ENCODE results near the gene CDC42BPB. TPM values are rescaled to one million over a fixed set of nuclear protein-coding genes. Genes with fewer than 3 reads are reported as not detected.

The CDC42BPB gene
- total RNA-seq, 1 donor from 2014 or later = 55.0 TPM

DNA sequence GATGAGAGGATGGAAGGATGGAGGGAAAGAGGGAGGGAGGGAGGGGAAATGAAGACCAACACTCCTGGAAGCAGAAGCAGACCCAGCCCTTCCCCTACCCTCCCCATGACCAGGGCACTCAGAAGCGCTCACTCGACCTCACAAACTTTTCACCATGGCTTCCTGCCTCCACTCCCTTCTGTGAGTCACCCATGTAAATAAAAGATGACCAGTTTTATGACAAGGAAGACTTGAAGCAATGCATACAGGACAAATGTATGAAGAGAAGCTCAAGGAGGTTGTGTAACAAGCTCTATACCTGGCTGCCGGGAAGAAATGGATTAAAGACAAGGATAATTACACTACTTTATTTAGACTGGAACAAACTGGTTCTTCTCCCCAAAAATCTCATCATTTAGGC lies 63.8 kb downstream of the CDC42BPB start:
- TF ChIP-seq, protein P1, sequence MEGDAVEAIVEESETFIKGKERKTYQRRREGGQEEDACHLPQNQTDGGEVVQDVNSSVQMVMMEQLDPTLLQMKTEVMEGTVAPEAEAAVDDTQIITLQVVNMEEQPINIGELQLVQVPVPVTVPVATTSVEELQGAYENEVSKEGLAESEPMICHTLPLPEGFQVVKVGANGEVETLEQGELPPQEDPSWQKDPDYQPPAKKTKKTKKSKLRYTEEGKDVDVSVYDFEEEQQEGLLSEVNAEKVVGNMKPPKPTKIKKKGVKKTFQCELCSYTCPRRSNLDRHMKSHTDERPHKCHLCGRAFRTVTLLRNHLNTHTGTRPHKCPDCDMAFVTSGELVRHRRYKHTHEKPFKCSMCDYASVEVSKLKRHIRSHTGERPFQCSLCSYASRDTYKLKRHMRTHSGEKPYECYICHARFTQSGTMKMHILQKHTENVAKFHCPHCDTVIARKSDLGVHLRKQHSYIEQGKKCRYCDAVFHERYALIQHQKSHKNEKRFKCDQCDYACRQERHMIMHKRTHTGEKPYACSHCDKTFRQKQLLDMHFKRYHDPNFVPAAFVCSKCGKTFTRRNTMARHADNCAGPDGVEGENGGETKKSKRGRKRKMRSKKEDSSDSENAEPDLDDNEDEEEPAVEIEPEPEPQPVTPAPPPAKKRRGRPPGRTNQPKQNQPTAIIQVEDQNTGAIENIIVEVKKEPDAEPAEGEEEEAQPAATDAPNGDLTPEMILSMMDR (IDR thresholded peaks at IDR 0.05; ENCODE audit: insufficient read depth, low read length, severe bottlenecking) = no peak
- H3K4me3 ChIP-seq (ENCODE audit: low read depth, low read length) = no peak overlapping the region
- peaks cover 18% of the 10 kb centered on the region for H3K36me3 ChIP-seq (ENCODE audit: control insufficient read depth, insufficient read depth, low read length)
- no peaks in the 10 kb centered on the region for H3K27me3 ChIP-seq (ENCODE audit: control insufficient read depth, insufficient read depth, low read length)
- DNase-seq (ENCODE audit: low read depth) (peak; percentile 95), FAIRE-seq (no peak)

DNA sequence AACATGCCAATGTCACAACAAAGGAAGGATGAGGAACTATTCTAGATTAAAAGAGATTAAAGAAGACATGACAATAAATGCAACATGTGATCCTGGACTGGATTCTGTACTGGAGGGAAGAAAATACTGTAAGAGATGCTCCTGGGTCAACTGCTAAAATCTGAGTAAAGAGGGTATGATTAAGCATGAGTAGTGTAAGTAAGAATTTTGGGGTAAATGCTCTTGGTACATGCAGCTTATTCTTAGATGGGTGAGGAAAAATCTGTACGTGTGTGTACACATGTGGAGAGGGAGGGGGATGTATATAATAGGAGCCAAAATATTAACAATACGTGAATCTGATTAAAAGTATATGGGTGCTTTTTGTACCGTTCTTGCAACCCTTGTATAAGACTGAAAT lies 66.0 kb downstream of the CDC42BPB start:
- Histone ChIP-seq H3K4me3 (ENCODE audit: low read depth, low read length) (no peak overlapping the region), H3K36me3 (ENCODE audit: control insufficient read depth, insufficient read depth, low read length) (peaks cover 13% of the 10 kb centered on the region), H3K27me3 (ENCODE audit: control insufficient read depth, insufficient read depth, low read length) (no peaks in the 10 kb centered on the region)
- DNase-seq (ENCODE audit: low read depth) (no peak), FAIRE-seq (no peak)
- TF ChIP-seq, protein P1 (IDR thresholded peaks at IDR 0.05; ENCODE audit: insufficient read depth, low read length, severe bottlenecking) = no peak

DNA sequence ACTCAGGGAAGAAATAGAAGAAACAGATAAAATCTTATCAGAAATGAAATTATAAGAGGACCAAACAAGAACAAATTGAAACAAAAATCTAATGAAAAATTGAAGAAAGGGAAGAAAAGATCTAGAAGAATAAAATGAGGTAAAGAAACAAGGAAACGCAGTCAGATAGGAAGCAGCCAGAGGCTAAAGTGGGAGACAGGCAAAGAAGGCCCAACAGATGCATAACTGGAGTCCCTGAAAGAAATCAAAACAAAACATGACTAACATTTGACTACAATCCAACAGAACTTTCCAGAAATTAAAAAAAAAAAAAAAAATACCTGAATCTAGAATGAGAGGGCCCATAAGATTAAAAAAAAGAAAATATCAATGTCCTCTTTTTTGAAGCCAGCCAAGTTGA lies 69.3 kb downstream of the CDC42BPB start:
- peak; percentile 12 for DNase-seq (ENCODE audit: low read depth)
- no peaks in the 10 kb centered on the region for H3K27me3 ChIP-seq (ENCODE audit: control insufficient read depth, insufficient read depth, low read length)
- FAIRE-seq = no peak
- H3K36me3 ChIP-seq (ENCODE audit: control insufficient read depth, insufficient read depth, low read length) = peaks cover 22% of the 10 kb centered on the region
- no peak overlapping the region for H3K4me3 ChIP-seq (ENCODE audit: low read depth, low read length)
- TF ChIP-seq, protein P1 (IDR thresholded peaks at IDR 0.05; ENCODE audit: insufficient read depth, low read length, severe bottlenecking) = no peak

DNA sequence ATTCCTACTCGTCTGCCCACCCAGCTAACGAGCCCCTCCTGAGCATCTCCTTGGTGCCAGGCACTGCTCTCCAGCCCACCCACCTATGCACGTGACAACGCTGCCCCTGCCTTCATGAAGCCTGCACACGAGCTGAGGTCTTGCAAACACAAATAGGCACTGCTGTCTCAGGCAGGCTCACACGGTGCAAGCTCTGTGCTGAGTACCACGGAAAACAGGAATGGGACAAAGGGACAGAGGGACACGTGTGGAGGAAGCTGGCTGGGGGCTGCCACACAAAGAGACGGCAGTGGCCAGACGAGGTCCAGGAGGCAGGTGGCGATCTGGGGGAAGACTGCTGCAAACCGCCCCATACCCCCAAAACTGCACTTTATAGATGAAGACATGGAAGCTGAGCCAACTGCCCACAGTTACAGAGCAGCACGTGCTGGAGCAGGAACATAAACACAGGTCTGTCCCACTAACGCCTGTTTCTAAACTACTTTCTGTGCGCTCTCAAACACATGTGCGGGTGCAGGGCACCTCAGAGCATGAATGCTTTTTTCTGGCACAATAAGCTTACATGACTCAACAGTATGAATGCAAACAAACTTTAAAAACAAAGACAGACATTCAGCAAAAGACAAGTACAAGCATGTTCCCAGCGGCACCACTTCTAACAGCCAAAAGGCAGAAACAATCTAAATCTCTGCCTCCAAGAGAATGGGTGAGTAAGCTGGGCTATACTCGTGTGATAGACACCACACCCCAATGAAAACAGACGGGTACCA lies 70.4 kb downstream of the CDC42BPB start:
- Histone ChIP-seq H3K4me3 (ENCODE audit: low read depth, low read length) (no peak overlapping the region), H3K36me3 (ENCODE audit: control insufficient read depth, insufficient read depth, low read length) (peaks cover 25% of the 10 kb centered on the region), H3K27me3 (ENCODE audit: control insufficient read depth, insufficient read depth, low read length) (no peaks in the 10 kb centered on the region)
- FAIRE-seq = peak; percentile 83
- TF ChIP-seq, protein P1 (IDR thresholded peaks at IDR 0.05; ENCODE audit: insufficient read depth, low read length, severe bottlenecking) = no peak
- DNase-seq (ENCODE audit: low read depth) = peak; percentile 100

DNA sequence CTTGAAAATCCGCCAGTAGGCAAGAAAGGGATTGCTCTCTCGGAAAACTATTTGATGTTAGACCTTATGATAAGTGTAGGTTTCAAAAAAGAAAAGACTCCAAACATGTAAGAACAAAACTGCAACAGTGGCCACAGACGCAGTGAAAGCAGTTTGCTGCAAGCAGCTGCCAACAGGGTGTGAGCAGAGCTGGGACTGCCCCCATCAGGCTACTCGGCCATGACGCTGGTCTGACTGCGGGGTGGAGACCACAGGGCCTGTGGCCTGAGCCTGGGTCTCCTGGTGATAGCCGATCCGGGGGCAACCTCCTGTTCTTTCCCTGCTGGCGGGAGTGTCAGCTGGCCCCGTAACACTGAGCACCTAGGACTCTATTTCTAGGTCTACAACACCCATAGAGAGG lies 71.7 kb downstream of the CDC42BPB start:
- FAIRE-seq = no peak
- H3K4me3 ChIP-seq (ENCODE audit: low read depth, low read length) = no peak overlapping the region
- TF ChIP-seq, protein P1 (IDR thresholded peaks at IDR 0.05; ENCODE audit: insufficient read depth, low read length, severe bottlenecking) = no peak
- DNase-seq (ENCODE audit: low read depth) = peak; percentile 15
- peaks cover 28% of the 10 kb centered on the region for H3K36me3 ChIP-seq (ENCODE audit: control insufficient read depth, insufficient read depth, low read length)
- H3K27me3 ChIP-seq (ENCODE audit: control insufficient read depth, insufficient read depth, low read length) = no peaks in the 10 kb centered on the region

All from bronchial epithelial cell (primary cell).